CD4-positive, alpha-beta T cell treated with Interleukin-10 for 1 hour (primary cell): ENCODE results near the gene CEP250.
"Not testable (repeated sequence)": the region's sequence is repeated elsewhere in the genome, so short reads cannot be mapped to it uniquely, and the experiment has no call there.

Source experiments
- DNase-seq: peaks from one replicate; pipeline ENCODE4 v3.0.0-alpha.2; 2020

Gene CEP250

DNA sequence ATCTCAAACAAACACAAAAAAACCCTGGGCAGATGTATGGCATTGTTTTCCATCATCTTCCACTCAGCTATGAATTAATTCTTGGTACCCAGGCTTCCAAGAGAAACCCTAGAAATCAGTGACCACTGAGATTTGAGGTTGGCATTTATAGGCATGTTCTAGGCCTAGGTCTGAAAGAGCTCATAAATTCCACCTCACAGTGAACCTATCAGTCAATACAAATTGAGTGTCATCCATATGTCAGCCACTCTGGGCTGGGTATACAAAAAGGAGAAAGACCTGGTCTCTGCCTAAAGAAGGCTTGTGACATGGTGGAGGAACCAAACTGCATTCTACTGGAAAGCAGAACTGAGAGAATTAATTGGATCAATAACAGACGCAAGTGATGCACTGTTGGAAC is 43.9 kb downstream of the CEP250 start:
- no peak for DNase-seq

DNA sequence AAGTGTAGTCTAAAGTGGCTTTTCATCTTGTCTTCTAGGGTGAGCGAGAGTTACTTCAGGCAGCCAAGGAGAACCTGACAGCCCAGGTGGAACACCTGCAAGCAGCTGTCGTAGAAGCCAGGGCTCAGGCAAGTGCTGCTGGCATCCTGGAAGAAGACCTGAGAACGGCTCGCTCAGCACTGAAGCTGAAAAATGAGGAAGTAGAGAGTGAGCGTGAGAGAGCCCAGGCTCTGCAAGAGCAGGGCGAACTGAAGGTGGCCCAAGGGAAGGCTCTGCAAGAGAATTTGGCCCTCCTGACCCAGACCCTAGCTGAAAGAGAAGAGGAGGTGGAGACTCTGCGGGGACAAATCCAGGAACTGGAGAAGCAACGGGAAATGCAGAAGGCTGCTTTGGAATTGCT is 47.0 kb downstream of the CEP250 start:
- no peak for DNase-seq

DNA sequence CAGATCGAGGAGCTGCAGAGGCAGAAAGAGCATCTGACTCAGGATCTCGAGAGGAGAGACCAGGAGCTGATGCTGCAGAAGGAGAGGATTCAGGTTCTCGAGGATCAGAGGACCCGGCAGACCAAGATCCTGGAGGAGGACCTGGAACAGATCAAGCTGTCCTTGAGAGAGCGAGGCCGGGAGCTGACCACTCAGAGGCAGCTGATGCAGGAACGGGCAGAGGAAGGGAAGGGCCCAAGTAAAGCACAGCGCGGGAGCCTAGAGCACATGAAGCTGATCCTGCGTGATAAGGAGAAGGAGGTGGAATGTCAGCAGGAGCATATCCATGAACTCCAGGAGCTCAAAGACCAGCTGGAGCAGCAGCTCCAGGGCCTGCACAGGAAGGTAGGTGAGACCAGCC is 47.9 kb downstream of the CEP250 start:
- DNase-seq, result no peak

DNA sequence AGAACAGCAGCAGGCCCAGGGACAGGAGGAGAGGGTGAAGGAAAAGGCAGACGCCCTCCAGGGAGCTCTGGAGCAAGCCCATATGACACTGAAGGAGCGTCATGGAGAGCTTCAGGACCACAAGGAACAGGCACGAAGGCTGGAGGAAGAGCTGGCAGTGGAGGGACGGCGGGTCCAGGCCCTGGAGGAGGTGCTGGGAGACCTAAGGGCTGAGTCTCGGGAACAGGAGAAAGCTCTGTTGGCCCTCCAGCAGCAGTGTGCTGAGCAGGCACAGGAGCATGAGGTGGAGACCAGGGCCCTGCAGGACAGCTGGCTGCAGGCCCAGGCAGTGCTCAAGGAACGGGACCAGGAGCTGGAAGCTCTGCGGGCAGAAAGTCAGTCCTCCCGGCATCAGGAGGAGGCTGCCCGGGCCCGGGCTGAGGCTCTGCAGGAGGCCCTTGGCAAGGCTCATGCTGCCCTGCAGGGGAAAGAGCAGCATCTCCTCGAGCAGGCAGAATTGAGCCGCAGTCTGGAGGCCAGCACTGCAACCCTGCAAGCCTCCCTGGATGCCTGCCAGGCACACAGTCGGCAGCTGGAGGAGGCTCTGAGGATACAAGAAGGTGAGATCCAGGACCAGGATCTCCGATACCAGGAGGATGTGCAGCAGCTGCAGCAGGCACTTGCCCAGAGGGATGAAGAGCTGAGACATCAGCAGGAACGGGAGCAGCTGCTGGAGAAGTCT is 48.6 kb downstream of the CEP250 start:
- no peak for DNase-seq

DNA sequence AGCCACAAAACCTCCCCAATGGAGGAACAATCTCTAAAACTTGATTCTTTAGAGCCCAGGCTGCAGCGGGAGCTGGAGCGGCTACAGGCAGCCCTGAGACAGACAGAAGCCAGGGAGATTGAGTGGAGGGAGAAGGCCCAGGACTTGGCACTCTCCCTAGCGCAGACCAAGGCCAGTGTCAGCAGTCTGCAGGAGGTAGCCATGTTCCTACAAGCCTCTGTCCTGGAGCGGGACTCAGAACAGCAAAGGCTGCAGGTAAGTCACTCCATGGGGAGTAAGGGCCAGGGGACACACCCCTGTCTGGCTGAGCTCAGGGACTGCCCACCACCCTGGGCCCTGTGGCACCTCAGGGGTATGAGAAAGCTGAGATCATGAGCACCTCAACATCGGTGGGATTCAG is 49.4 kb downstream of the CEP250 start:
- DNase-seq, result no peak

DNA sequence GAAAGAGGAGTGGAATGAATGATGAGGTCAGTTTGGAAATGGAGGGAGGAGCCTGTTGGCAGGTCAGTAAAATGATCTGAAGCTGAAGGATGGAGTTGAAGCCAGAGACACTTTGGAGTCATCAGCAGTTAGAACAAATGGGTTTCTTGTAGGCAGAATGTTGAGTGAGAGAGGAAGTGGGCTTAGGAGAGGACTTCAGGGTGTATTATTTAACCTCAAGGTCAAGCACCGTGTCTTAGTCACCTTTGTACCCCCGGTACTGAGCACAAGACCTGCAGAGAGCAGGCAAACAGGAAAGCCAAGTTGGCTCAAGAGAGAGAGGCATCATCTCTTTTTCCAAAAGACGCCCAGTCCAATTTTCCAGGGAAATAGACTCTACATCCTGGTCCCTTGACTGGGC is 50.8 kb downstream of the CEP250 start:
- no peak for DNase-seq

DNA sequence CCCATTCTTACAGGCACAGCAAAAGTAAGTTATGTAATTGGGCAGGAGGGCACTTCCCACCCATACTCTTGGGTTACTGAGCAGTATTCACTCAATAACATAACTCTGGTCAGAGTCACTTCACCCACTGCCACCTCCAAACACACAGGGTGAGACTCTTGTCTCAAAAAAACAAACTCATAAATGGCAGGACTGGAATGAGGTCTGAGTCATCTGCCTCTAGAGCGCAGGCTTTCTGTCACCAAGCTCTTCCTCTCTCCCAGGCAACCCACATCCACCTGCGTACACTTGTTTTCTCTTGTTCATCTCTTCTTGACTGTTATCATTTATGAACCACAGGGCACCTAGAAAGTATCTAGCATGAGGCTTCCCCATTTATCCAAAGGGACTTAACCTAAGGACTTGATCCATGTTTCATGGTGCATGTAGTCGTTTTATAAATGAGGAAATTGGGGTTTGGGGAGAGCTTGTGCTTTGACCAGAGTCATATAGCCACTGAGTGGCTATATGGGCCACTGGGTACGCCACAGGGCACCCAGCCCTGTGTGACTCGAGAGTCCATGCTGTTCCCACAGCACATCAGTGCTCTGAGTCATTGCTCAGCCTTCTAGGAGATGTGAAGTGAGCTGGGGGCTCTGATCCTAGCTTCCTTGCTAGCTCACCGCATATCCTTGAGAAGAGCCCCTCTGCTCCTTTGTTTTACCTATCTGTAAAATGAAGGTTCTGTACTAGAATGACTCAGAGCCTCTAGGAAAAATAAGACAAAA is 51.7 kb downstream of the CEP250 start:
- no peak for DNase-seq

DNA sequence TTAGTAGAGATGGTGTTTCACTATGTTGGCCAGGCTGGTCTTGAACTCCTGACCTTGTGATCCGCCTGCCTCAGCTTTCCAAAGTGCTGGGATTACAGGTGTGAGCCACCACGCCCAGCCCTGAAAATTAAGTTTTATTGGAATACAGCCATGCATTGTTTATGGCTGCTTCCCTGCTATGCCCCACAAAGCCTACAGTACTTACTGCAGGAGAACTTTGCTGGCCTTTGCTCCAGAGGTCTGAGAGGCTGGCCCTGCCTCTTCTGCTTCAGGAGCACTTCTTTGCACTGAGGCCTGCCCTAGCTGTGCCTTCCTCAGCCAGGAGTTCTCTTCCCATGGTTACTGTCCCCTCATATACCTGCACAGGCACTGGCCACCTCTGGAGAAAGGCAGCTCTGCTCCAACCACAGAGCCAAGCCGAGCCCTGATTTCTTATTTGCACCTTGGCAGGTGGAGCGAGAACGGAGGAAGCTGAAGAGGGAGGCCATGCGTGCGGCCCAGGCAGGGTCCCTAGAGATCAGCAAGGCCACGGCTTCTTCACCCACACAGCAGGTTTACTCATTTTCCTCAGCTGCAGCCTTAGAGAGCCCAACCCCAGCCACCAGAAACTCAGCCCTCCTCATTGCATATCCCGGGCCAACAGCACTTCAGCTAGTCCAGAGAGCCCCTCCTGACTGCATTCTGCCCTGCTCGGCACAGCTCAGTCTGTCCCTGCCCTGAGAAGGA is 53.3 kb downstream of the CEP250 start:
- DNase-seq, result no peak

DNA sequence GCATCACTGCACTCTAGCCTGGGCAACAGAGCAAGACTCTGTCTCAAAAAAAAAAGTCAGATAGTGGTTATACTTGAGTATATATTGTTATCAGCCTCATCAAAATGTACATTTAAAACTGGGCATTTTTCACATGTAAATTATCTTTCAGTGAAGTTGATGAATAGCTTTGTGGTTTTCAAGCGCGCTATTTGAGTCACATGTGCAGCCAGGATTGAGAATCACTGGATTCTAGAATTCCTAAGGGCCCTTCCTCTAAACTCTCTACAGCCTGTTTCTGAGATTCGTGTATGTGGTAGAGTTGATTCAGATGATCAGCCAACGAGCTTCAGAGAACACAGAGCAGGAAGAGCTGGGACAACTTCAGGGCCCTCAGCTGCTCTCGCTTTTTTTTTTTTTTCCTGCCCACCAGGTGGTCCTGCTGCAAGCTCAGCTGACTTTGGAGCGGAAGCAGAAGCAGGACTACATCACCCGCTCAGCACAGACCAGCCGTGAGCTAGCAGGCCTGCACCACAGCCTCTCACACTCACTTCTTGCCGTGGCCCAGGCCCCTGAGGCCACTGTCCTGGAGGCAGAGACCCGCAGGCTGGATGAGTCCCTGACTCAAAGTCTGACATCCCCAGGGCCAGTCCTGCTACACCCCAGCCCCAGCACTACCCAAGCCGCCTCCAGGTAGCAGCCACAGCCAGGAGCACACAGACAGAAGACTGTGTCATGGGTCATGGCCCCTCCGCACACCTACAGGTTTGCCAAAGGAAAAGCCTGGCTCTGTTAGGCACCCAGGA is 55.7 kb downstream of the CEP250 start:
- DNase-seq, result no peak

DNA sequence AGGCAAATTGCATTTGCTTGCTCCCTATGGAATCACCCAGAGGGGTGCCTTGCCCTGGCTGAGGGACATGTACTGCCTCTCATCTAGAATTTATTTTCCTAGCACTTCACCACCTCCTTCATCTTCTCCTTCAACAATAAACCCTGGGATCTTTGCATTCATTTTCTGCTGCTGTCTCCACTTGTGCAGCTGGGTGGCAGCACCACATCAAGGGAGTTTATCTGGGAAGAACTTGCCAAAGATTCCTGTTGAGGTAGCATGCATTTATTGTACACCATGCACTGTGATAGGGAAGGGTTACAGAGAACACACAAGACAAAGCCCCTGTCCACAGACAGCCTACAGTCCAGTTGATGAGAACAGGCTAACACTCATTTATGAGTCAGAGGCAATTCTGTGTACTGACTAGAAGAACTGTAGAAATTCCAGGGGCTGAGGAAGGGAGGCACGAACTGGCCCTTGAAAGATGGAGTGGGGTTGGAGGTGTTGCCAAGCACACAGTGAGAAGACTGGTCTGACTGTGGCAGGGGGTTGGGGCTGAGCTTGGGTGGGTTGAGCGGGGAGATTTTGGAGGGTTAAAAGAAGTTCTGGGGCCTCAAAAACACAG is 56.5 kb downstream of the CEP250 start:
- peak; percentile 9 for DNase-seq

DNA sequence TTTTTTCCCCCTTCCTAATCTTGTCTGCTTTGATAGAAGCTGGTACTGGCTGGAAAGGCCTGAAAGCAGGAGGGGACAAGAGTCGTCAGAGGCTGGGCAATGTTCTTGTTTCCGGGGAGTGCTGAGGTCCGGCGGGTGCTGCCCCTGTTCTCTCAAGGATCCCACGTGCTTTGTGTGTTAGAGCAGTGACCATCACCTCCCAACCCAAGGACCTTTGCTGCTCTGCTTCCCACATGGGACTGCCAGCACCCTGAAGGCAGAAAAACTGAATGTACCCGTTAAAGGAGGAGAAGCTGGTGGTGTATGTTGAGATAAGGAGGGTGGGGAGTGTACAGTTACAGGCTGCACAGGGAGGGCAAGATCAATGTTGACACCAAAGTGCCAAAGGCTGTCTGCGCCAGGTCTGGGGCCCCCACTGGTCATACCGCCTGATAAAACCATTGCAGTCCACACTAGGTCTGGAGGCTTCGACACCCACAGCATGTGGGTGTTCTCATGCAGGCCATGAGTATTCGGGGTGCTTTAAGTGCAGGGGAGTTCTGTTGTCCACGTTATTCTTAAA is 59.1 kb downstream of the CEP250 start:
- DNase-seq, result no peak

DNA sequence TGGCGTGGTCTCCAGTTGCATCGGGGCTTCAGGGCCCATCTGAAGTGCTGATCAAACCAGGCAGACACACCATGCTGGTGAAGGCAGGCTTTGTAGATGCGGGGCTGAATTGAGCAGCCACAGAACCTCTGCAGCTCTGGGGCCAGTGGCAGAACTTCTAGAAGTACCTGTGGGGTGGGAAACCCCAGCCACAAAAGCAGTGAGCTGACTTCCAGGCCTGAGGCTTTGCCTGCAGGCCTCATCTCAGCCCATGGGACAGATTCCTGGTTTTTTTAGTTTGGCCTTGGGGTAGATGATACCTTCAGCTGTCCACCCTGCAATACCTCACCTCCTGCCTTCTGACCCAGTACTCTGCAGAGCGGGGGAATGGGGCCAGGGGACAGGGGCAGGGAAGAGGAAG is 59.9 kb downstream of the CEP250 start:
- no peak for DNase-seq

DNA sequence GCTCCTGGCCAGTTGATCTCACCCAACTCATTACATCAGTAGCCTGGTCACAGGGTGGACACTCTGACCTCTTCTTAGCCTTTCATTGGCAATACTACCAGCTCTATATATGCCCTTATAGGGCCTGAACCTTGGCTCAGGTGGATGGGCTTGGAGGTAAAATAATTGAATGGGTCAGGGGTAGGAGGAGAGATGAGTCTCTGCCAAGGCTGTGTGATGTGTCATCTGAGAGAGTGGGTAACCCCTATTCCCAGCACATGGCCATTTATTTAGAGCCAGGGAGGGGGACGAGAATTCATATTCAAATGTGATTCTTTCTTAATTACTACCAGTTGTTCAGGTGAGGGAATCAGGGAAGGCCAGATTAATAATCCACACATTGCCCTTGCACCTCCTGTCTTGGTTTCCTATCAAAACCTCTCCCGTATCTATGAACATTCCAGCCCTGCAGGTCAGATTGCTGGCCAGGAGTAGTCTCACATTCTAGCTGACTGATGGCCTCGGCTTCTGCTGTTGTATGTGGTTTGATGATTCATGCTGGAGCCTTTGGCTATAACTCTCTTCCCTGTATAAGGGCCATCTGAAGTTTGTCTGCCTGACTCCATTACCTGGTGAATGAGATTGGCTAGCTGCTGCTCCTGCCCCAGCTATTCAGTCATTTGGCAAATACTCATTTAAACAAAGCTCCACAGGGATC is 60.7 kb downstream of the CEP250 start:
- DNase-seq, result no peak

DNA sequence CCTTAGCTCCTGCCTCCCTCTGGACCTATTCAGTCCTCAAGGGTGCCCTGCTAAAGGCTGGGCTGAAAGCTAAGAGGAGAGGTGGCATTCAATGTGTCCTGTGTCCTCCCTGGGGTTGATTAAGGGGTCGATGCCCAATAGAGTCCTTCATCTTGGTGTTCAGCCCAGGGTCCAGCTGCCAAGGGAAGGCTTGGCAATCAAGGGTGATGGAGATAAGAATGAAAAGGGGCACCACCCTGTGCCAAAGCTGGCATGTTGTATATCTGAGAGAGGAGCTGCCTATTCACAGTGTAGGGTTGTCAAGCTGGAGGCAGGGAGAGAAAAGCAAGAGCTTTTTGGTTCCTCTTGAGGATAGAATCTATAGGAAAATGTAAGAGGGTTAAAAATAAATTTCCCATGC is 61.7 kb downstream of the CEP250 start:
- DNase-seq, result no peak

DNA sequence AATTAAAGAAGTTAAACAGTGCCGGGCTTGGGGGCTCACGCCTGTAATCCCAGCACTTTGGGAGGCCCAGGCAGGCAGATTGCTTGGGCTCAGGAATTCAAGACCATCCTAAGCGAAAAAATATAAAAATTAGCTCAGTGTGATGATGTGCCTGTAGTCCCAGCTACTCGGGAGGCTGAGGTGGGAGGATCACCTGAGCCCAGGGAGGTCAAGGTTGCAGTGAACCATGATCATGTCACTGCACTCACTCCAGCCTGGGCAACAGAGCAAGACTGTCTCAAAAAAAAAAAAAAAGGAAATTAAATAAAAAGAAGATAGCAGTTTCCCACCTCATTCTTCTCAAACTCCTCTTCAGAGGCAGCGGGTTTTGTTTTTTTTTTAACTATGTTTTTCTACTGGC is 62.4 kb downstream of the CEP250 start:
- DNase-seq, result not testable (repeated sequence)

DNA sequence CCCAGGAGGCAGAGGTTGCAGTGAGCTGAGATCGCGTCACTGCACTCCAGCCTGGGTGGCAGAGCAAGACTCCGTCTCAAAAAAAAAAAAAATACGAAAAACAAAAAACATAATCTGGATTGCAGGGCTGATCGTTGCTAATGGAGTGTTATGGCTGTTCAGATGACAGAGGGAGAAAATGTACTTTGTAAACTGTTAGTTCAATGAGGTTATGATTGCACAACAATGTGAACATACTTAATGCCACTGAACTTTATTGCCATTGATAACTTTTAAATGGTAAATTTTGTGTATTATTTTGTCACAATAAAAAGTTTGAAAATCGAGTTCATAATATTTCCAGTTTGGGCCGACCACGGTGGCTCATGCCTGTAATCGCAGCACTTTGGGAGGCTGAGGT is 63.6 kb downstream of the CEP250 start:
- no peak for DNase-seq

DNA sequence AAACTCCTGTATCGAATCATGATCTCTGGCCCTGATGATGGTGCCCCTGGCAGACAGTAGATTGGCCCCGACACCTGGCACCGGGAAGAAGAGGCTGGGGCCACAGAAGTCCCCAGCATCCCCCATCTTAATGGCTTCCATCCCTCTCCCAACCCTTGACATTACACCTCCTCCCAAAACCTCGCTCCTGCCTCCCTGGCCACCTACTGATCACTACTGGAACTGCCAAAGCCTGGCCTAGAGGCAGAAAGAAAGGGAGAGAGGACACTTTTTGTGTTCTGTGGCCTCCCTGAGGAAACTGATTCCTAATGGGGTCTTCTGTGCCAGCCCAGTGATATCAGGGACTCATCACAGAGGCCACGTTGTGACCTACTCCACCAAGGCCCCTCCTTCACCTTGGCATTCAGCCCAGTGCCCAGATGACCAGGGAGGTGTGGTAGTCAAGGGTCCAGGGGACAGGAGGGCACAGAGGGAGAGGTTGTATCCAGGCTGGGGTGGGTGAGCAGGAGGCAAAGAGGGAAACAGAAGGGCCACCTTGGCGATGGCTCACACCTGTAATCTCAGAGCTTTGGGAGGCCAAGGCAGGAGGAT is 68.0 kb downstream of the CEP250 start:
- peak; percentile 35 for DNase-seq

DNA sequence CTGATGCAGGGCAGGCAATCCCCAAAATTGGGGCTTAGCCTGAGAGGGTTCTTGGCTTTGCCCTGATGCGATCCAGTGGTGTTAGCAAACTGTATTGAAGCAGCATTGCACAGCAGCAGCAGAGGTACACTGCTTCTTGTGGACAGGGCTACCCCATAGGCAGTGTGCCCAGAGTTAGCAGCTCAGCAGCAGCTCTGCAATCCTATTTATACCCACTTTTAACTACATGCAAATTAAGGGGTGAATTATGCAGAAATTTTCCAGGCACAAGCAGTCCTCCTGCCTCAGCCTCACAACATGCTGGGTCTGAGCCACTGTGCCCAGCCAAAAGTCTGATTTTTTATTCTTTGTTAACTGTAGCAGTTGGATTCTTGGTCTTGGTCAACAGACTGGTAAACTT is 70.2 kb downstream of the CEP250 start:
- no peak for DNase-seq

DNA sequence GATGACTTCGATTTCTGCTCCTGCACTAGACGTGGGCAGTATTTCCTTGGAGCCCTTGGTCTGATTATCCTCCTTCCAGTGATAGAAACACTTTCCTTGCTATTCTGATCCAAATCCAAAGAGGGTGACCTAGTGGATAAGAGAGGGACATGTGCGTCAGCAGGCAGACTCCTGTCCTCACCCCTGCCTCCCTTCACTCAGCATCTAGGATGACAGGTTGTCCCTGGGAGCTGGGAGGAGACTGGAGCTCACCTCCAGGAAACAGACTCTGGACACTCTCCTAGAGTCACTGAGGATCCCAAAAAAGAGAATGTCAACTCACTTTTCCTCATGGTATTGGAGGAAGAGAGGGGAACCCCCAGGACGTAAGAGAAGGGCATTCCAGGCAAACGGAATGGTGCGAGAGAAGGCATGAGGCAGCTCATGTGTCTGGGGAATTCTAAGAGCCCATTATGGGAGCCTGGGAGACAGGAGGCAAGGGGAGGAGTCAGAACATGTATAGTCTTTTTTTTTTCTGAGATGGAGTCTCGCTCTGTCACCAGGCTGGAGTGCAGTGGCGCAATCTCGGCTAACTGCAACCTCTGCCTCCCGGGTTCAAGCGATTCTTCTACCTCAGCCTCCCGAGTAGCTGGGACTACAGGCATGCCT is 71.8 kb downstream of the CEP250 start:
- DNase-seq, result no peak

DNA sequence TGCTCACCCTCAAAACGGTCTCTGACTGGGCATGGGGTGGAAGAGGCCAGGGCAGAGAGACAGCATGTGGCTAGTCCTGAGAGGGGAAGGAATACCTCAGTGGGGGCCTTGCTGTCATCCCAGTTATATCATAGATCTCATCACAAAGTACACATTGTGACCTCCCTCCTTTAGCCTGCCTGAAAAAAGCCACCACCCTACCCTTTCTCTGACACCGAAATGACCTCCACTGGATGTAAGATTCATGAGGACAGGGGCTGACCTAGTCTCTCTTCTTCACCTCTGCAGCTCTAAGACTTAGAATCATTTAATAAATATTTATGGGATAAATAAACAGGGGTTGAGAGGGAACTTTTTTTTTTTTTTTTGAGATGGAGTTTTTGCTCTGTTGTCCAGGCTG is 74.2 kb downstream of the CEP250 start, which contains the start of gene C20orf173:
Gene C20orf173, minus strand, starts transcription at position 101 of the 400 bp plus-strand sequence. CDS start 279 bp downstream, outside the sequence.
- no peak for DNase-seq
